ENCODE measurements around the gene DNM3. TPM values are rescaled to one million over a fixed set of nuclear protein-coding genes. Genes with fewer than 3 reads are reported as not detected.

DNM3 gene
- total and polyA plus RNA-seq, 2 donors (not counting 3 experiments of a cell fraction or from before 2014, with no cell fraction given), result 1.4 to 2.5 TPM

DNA sequence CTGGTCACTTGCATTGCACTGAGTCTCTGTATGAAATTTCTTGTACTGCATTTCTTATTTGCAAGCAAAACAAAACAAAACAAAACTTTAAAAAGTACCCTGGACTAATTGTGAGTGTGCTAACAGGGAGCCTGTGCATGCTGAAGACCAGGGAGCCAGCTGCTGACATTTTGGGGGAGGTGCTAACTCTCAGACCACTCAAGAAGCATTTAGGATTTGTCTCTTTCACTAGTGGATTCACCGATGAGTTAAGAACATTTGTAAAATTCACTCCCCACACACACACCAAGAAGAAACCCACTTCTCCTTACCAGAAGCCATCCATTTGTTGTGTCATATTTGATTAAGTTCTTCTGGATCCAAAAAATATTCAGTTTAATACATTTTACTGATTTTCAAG is 483.5 kb downstream of the DNM3 start:
- no peaks in the 10 kb centered on the region for H3K36me3 ChIP-seq (ENCODE audit: control insufficient read depth in 2 of 2, extremely low read depth in 1 of 2, insufficient read depth in 2 of 2, low read length in 2 of 2)
- TF ChIP-seq, protein P1, sequence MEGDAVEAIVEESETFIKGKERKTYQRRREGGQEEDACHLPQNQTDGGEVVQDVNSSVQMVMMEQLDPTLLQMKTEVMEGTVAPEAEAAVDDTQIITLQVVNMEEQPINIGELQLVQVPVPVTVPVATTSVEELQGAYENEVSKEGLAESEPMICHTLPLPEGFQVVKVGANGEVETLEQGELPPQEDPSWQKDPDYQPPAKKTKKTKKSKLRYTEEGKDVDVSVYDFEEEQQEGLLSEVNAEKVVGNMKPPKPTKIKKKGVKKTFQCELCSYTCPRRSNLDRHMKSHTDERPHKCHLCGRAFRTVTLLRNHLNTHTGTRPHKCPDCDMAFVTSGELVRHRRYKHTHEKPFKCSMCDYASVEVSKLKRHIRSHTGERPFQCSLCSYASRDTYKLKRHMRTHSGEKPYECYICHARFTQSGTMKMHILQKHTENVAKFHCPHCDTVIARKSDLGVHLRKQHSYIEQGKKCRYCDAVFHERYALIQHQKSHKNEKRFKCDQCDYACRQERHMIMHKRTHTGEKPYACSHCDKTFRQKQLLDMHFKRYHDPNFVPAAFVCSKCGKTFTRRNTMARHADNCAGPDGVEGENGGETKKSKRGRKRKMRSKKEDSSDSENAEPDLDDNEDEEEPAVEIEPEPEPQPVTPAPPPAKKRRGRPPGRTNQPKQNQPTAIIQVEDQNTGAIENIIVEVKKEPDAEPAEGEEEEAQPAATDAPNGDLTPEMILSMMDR (IDR thresholded peaks at IDR 0.05; ENCODE audit: extremely low read depth in 1 of 2, insufficient read depth in 1 of 2, low read depth in 1 of 2, low read length in 2 of 2), result no peak
- TF ChIP-seq POLR2A (IDR thresholded peaks at IDR 0.05; ENCODE audit: low read depth, low read length) (no peak), EZH2 (IDR thresholded peaks at IDR 0.05; ENCODE audit: borderline replicate concordance, low read depth, low read length, severe bottlenecking) (no peak), MYC (IDR thresholded peaks at IDR 0.05; ENCODE audit: low read depth, low read length) (no peak), JUN (IDR thresholded peaks at IDR 0.05; ENCODE audit: borderline replicate concordance, insufficient read depth, insufficient read length, low read depth) (no peak), POLR2AphosphoS5 (IDR thresholded peaks at IDR 0.05; ENCODE audit: insufficient read depth, low read depth, low read length) (no peak), FOS (IDR thresholded peaks at IDR 0.05; ENCODE audit: borderline replicate concordance, insufficient read depth, low read length) (no peak), GATA2 (IDR thresholded peaks at IDR 0.05; ENCODE audit: insufficient read depth, insufficient read length, low read depth, low read length) (no peak)
- TF ChIP-seq, protein P2, sequence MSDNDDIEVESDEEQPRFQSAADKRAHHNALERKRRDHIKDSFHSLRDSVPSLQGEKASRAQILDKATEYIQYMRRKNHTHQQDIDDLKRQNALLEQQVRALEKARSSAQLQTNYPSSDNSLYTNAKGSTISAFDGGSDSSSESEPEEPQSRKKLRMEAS (IDR thresholded peaks at IDR 0.05; ENCODE audit: insufficient read depth, insufficient read length), result no peak
- H3K27ac ChIP-seq (ENCODE audit: insufficient read depth, low read depth, low read length), result no peak overlapping the region
- H3K9me3 ChIP-seq (replicated peaks; ENCODE audit: control insufficient read depth, insufficient read depth, low read length), result no peaks in the 10 kb centered on the region
- CTCF ChIA-PET, result interaction anchor here (1.0 kb wide), 2 partner anchors 75 to 77 kb away, joined by 3 read pairs; no protein-coding TSS in a partner anchor
- DNase-seq (ENCODE audit: low read depth, low spot score) (no peak), FAIRE-seq (no peak)
- H3K79me2 ChIP-seq (ENCODE audit: control insufficient read depth, insufficient read depth, low read length), result no peaks in the 10 kb centered on the region
- H4K20me1 ChIP-seq (replicated peaks; ENCODE audit: control insufficient read depth, extremely low read depth, insufficient read depth, low read length), result no peaks in the 10 kb centered on the region
- peaks cover 36% of the 10 kb centered on the region for H3K4me1 ChIP-seq (ENCODE audit: control insufficient read depth, extremely low read depth, insufficient read depth, low read length)
- no peak overlapping the region for H3K4me2 ChIP-seq (ENCODE audit: insufficient read depth, low read length)
- BruUV-seq (replicated peaks), result no TSS peak
- no peaks in the 10 kb centered on the region for H3K27me3 ChIP-seq (ENCODE audit: control insufficient read depth in 2 of 2, insufficient read depth in 2 of 2, low read length in 2 of 2)
- dilution Hi-C loops (cut with MboI; ENCODE audit: extremely low pct_ligation_motif_present, low sequenced_read_pairs), result no loop called here
- no peak overlapping the region for H2AFZ ChIP-seq (ENCODE audit: low read depth, low read length)
- POLR2A ChIA-PET, result no interaction called here
- no peaks in the 10 kb centered on the region for H3K9me1 ChIP-seq (replicated peaks; ENCODE audit: control insufficient read depth, extremely low read depth, insufficient read depth, low read length)
- no peak overlapping the region for H3K4me3 ChIP-seq (replicated peaks in 1 of 3; ENCODE audit: insufficient read depth in 1 of 3, low read depth in 1 of 3, low read length in 3 of 3)
- H3K9ac ChIP-seq (replicated peaks; ENCODE audit: extremely low read depth, insufficient read depth, low read length), result no peak overlapping the region
- intact Hi-C loops (cut with micrococcal nuclease), result loop anchor here (5.0 to 10.0 kb wide), 3 partner anchors 142 to 720 kb away; partner anchors contain the start of gene SUCO
